GM12873 (cell line): Measurements from ENCODE around the gene MANEAL.

Experiments used
- TF ChIP-seq, protein P1 (sequence below): IDR thresholded peaks from 2 replicates; pipeline ENCODE4 v1.5.1; 2012; ENCODE audit warnings: low read depth, mild to moderate bottlenecking, moderate library complexity, low read length, control low read depth; ENCODE audit not compliant: insufficient read depth; ENCODE audit errors: missing control alignments

Gene MANEAL

DNA sequence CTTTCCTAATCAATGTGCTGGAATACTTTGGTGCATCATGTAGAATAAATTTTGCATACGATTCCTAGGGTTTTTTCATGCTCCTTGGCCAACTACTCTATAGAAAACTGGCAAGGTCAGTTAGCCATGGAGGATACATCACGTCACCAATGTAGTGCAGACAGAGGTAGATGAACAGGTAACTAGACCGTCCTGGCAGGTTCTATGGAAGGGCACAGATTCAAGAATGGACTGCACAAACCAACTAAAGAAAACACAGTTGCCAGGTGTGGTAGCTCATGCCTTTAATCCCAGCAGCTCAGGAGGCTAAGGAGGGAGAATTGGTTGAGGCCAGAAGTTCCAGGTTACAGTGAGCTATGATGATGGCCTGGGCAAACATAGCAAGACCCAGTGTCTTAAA lies 55.8 kb downstream of the MANEAL start:
- TF ChIP-seq, protein P1, sequence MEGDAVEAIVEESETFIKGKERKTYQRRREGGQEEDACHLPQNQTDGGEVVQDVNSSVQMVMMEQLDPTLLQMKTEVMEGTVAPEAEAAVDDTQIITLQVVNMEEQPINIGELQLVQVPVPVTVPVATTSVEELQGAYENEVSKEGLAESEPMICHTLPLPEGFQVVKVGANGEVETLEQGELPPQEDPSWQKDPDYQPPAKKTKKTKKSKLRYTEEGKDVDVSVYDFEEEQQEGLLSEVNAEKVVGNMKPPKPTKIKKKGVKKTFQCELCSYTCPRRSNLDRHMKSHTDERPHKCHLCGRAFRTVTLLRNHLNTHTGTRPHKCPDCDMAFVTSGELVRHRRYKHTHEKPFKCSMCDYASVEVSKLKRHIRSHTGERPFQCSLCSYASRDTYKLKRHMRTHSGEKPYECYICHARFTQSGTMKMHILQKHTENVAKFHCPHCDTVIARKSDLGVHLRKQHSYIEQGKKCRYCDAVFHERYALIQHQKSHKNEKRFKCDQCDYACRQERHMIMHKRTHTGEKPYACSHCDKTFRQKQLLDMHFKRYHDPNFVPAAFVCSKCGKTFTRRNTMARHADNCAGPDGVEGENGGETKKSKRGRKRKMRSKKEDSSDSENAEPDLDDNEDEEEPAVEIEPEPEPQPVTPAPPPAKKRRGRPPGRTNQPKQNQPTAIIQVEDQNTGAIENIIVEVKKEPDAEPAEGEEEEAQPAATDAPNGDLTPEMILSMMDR: no peak

DNA sequence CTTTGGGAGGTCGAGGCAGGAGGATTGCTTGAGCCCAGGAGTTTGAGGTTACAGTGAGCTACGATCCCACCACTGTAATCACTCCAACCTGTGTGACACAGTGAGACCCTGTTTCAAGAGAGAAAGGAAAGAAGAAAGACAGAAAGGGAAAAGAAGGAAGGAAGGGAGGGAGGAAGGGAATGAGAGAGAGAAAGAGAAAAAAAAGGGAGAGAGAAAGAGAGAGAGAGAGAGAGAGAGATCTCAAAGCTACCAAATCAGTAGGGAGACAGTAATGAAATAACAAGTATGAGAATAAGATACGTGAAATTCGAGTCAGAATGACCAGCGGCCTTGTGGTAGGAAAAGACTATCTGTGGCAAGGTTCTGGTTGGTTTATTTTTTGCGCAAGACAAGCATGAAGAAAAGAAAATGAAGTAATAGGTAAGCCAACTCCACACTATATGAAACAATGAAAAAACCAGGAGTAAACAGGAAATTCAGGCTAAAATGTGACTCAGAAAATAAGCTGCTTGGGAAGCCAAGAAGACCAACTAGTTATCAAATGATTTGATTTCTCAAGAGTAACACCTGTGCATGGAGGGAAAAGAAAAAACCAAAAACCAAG lies 56.8 kb downstream of the MANEAL start:
- TF ChIP-seq, protein P1: no peak
